HTR-8/SVneo (cell line): Measurements from ENCODE around the gene DNAH9.

Source experiments
- DNase-seq: peaks from one replicate; pipeline ENCODE4 v3.0.0; 2011; ENCODE audit warnings: low spot score, mixed read lengths; ENCODE audit not compliant: insufficient read length
- FAIRE-seq: peaks from 2 replicates; lab custom pipeline; 2011; peaks lifted over from hg19 to GRCh38; lab: Jason Lieb, UNC

Gene DNAH9

GRCh38 chr17:11742886-11743285 is 144.6 kb downstream of the DNAH9 start:
- FAIRE-seq (no peak), DNase-seq (no peak)

GRCh38 chr17:11744696-11745095 is 146.4 kb downstream of the DNAH9 start:
- no peak for DNase-seq
- FAIRE-seq: no peak

GRCh38 chr17:11747441-11747840 is 149.2 kb downstream of the DNAH9 start:
- FAIRE-seq: no peak
- no peak for DNase-seq

GRCh38 chr17:11757815-11758214 is 159.5 kb downstream of the DNAH9 start:
- no peak for FAIRE-seq

GRCh38 chr17:11768106-11768505 is 169.8 kb downstream of the DNAH9 start:
- DNase-seq: no peak

More at GRCh38 chr17:11757815-11758214, 159.5 kb downstream of the DNAH9 start:
- no peak for DNase-seq

GRCh38 chr17:11768981-11769380 is 170.7 kb downstream of the DNAH9 start:
- DNase-seq (no peak), FAIRE-seq (no peak)

More at GRCh38 chr17:11768106-11768505, 169.8 kb downstream of the DNAH9 start:
- FAIRE-seq: no peak

- FAIRE-seq (no peak), DNase-seq (no peak)
These were observed 173.8 kb downstream of the DNAH9 start for GRCh38 chr17:11772031-11772430.

GRCh38 chr17:11779892-11780291 is 181.6 kb downstream of the DNAH9 start:
- no peak for FAIRE-seq

GRCh38 chr17:11780621-11781020 is 182.4 kb downstream of the DNAH9 start:
- FAIRE-seq (no peak), DNase-seq (no peak)

More at GRCh38 chr17:11779892-11780291, 181.6 kb downstream of the DNAH9 start:
- no peak for DNase-seq

GRCh38 chr17:11786711-11787438 is 188.6 kb downstream of the DNAH9 start:
- DNase-seq (no peak), FAIRE-seq (no peak)

GRCh38 chr17:11795906-11796305 is 197.6 kb downstream of the DNAH9 start:
- no peak for FAIRE-seq
- DNase-seq: no peak

GRCh38 chr17:11797803-11798202 is 199.5 kb downstream of the DNAH9 start:
- FAIRE-seq (no peak), DNase-seq (no peak)

- no peak for DNase-seq
- FAIRE-seq: no peak
These were observed 205.1 kb downstream of the DNAH9 start for GRCh38 chr17:11803231-11803969.

- FAIRE-seq: no peak
- no peak for DNase-seq
These were observed 206.9 kb downstream of the DNAH9 start for GRCh38 chr17:11805138-11805537.

- DNase-seq (no peak), FAIRE-seq (no peak)
These were observed 207.7 kb downstream of the DNAH9 start for GRCh38 chr17:11805952-11806351.

GRCh38 chr17:11807606-11808005 is 209.3 kb downstream of the DNAH9 start:
- no peak for FAIRE-seq
- DNase-seq: no peak

- DNase-seq (no peak), FAIRE-seq (no peak)
These were observed 215.0 kb downstream of the DNAH9 start for GRCh38 chr17:11813278-11813677.

GRCh38 chr17:11813871-11814270 is 215.6 kb downstream of the DNAH9 start:
- FAIRE-seq (no peak), DNase-seq (no peak)

- FAIRE-seq (no peak), DNase-seq (no peak)
These were observed 216.5 kb downstream of the DNAH9 start for GRCh38 chr17:11814655-11815262.

GRCh38 chr17:11816409-11816808 is 218.1 kb downstream of the DNAH9 start:
- no peak for DNase-seq
- FAIRE-seq: no peak

- DNase-seq (no peak), FAIRE-seq (no peak)
These were observed 225.6 kb downstream of the DNAH9 start for GRCh38 chr17:11823862-11824261.
